GM18526 (cell line): ENCODE results near the gene CRYBA1.

Experiments
- POLR2A ChIP-seq: IDR thresholded peaks from 3 replicates; pipeline ENCODE4 v1.6.1; 2011; ENCODE audit not compliant: insufficient read length; ENCODE audit errors: extremely low read depth

CRYBA1 gene

GRCh38 chr17:29295420-29295819 lies 48.8 kb downstream of the CRYBA1 start:
- TF ChIP-seq POLR2A = no peak

GRCh38 chr17:29299031-29299430 lies 52.4 kb downstream of the CRYBA1 start:
- no peak for TF ChIP-seq POLR2A

GRCh38 chr17:29303386-29303785 lies 56.7 kb downstream of the CRYBA1 start:
- no peak for TF ChIP-seq POLR2A
